ENCODE measurements around the gene DTNBP1.

- TF ChIP-seq ZFP41 (tag by site-specific recombination; IDR thresholded peaks at IDR 0.05; ENCODE audit: borderline replicate concordance) (no peak), CTCF (tag by site-specific recombination; IDR thresholded peaks at IDR 0.05) (no peak), ZNF324 (tag by site-specific recombination; IDR thresholded peaks at IDR 0.05) (no peak), ZNF398 (tag by site-specific recombination; IDR thresholded peaks at IDR 0.05) (no peak), ZSCAN5A (tag by site-specific recombination; IDR thresholded peaks at IDR 0.05) (no peak)
Observed at GRCh38 chr6:15531973-15532372, 130.9 kb downstream of the DTNBP1 start.

All from HEK293 (cell line).